Testis (tissue), 2 donors: Measurements from ENCODE around the gene IL17A.

Experiments used
- POLR2A ChIP-seq: fragments of 450-650 bp; IDR thresholded peaks from one replicate; pipeline ENCODE4 v1.6.1; 2017; ENCODE audit warnings: antibody characterized with exemption, mild to moderate bottlenecking, moderate library complexity
- TF ChIP-seq, protein P1 (sequence below), 3 experiments: fragments of 450-650 bp in 2 of 3; fragments of 200-600 bp in 1 of 3; sonication (generic) in 1 of 3; IDR thresholded peaks; one replicate each; pipeline ENCODE4 v1.5.1; 2016 to 2019; ENCODE audit warnings: antibody characterized with exemption in 3 of 3, mild to moderate bottlenecking in 2 of 3, moderate library complexity in 1 of 3

DNA sequence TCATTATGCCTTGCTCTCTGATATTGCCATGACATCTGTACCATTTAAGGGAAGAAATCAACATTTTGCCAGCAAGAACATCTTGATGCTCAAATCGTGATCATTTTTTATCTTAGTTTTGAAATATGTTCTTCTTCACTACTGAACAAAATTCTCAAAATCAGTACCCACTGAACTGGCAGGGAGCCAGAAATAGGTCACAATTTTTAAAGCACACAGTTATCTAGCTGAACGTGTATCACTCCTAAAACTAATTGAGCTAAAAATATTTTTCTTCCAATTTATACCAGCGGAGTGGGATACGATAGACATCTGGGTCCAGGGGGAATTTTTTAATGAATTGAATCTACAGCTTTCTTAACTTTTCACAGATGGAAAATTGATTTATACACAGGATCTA, 46.8 kb downstream of the IL17A start:
- TF ChIP-seq, protein P1, sequence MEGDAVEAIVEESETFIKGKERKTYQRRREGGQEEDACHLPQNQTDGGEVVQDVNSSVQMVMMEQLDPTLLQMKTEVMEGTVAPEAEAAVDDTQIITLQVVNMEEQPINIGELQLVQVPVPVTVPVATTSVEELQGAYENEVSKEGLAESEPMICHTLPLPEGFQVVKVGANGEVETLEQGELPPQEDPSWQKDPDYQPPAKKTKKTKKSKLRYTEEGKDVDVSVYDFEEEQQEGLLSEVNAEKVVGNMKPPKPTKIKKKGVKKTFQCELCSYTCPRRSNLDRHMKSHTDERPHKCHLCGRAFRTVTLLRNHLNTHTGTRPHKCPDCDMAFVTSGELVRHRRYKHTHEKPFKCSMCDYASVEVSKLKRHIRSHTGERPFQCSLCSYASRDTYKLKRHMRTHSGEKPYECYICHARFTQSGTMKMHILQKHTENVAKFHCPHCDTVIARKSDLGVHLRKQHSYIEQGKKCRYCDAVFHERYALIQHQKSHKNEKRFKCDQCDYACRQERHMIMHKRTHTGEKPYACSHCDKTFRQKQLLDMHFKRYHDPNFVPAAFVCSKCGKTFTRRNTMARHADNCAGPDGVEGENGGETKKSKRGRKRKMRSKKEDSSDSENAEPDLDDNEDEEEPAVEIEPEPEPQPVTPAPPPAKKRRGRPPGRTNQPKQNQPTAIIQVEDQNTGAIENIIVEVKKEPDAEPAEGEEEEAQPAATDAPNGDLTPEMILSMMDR (IDR thresholded peaks at IDR 0.05): no peak
- TF ChIP-seq POLR2A: no peak
